Stimulated activated CD4-positive, alpha-beta T cell treated with anti-CD3 and anti-CD28 coated beads, Interleukin-4, amount 100 ng/mL, for 1 hour (primary cell): ENCODE data around the gene OR2J2.
"Not testable (repeated sequence)": the region's sequence is repeated elsewhere in the genome, so short reads cannot be mapped to it uniquely, and the experiment has no call there.

Source experiments
- DNase-seq: peaks from one replicate; pipeline ENCODE4 v3.0.0-alpha.2; 2020

The OR2J2 gene

DNA sequence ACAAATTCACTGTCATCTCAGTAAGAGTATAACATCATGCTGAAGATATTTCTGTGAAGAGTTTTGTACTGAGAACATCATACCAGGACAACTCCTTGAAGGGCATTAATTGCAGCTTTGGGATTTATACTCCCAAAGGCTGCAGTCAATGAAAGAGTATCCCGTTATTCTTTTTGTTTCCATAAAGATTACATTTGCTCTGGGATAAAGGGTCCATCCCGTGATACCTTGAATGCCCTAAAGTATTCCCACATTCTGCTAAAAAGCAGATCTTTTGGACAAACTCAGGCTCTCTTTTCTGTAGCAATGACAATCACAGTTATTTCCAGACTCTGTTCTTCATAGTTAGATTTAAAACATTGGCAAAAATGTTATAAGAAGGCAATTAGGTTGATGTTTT lies at the start of gene OR2J2:
TSS of gene OR2J2 (plus strand) at position 301 of the 400 bp plus-strand sequence. CDS start 2,729 bp downstream, outside the sequence.
- not testable (repeated sequence) for DNase-seq

DNA sequence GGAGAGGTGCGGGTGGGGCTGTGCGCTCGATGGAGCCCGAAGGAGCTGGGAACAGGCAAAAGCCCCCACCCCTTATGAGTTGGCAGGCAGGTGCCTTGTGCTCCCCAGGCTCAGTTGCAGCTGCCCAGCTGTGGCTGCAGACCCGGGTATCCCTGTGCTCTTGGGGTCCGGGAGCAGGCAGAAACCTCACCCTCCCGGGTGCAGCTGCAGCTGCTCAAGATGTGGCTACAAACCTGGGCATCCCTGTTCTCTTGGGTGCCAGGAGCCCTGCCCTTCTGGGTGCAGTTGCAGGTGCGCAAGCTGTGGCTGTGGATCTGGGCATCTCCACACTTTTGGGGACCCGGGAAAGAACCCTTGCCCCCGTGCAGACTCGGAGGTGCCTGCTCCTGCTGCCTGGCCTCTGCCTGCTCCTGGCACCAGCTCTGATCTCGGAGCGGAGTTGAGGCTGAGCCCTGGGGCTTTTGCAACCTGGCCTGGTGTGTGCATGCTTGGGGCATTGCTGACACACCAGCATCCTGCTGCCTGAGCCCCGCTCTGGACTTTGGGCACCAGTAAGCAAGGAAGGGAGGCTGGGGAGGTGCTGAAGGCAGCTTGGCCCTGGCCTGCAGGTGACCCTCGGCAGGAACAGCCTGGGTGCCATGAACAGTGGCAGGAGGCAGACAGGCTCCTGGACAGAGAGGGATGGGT lies 41.2 kb upstream of the OR2J2 start:
- no peak for DNase-seq

GRCh38 chr6:29130644-29131043 lies 40.1 kb upstream of the OR2J2 start:
- no peak for DNase-seq

DNA sequence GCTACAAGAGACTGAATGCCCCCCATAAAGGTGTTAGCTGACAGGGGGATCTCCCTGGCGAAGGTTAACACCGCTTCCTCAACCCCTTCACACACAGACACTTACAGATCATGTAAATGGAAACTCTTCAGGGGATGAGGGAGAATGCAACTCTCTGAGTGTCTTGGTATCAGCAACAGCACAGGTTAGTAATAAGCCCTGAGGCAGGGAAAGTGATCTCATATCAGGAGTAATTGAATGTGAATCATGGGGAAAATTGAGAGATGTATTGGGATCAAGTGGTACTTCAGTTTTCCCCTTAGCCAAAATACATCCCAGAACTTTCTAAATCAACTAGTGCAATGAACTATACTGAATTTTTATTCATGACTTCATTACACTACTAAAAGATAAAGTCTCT lies 39.0 kb upstream of the OR2J2 start:
- no peak for DNase-seq

DNA sequence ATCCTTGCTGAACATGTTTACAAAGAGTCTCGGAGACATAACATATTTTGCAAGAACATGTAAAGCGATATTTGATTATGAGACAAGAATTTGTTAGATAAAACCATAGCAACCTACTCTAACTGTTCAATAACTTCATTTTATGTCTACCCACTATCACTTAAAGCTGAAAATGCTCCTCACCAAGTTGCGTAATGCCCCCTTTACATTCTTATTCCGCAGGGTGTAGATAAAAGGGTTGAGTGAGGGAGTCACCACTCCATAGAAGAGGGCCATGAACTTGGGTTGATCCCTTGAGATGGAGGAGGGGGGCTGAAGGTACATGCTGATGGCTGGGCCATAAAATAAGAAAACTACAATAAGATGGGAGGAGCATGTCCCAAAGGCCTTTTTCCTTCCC lies 33.0 kb upstream of the OR2J2 start:
- no peak for DNase-seq

GRCh38 chr6:29141606-29142005 lies 29.1 kb upstream of the OR2J2 start:
- no peak for DNase-seq

DNA sequence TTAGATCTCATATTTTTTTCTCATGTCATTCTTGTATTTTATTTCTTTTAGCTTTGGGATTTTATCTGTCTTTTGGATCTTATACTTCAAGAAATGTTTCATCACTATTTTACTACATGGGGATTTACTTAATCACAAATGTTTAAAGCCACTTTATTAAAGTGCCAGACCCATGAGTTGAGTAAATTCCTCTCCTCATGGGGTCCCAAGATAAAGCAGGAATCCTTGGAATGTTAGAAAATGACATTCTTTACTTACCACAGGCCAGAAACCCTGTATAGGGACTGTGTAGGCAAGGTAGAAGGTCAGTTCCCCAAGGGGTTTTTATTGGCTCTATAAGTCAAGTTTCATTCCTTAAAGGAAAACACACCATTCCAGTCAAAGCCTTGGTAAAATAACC lies 28.4 kb upstream of the OR2J2 start:
- DNase-seq = no peak

DNA sequence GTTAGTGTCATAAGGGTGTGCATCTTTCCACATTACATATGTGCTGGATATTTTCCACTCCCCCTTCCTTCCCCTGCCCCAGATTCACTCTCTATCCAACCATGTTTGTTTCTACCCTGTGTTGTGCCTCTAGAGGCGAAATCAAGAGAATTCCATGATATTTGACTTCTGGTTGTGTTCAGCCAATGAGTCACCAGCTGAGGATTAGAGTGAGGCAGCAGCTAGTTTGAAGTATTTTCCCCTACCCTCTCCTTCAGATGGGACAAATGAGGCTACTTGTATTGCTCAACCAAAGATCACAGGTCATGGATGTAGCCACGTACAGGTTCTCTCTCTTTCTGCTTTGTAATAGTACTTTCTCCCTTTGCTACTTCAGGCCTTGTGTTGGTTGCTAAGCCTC lies 24.5 kb upstream of the OR2J2 start:
- no peak for DNase-seq

DNA sequence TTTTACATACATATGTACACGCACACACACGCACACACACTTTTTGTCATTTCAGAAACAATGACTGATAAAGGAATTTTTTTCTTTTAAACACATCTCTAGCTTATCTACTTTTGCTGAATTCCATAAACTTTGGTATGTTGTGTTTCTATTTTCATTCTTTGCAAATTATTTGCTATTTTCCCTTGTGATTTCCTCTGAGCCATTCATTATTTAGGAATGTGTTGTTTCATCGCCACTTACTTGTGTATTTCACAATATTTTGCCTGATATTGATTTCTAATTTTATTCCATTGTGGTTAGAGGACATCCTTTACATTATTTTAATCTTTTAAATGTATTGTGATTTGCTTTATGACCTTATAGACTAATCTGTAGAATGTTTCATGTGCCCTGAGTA lies 23.6 kb upstream of the OR2J2 start:
- DNase-seq = no peak

- not testable (repeated sequence) for DNase-seq
Observed at GRCh38 chr6:29149444-29149843, 21.3 kb upstream of the OR2J2 start.

GRCh38 chr6:29153083-29153482 lies 17.6 kb upstream of the OR2J2 start:
- no peak for DNase-seq

- DNase-seq = not testable (repeated sequence)
Observed at GRCh38 chr6:29155182-29155581, 15.5 kb upstream of the OR2J2 start.

DNA sequence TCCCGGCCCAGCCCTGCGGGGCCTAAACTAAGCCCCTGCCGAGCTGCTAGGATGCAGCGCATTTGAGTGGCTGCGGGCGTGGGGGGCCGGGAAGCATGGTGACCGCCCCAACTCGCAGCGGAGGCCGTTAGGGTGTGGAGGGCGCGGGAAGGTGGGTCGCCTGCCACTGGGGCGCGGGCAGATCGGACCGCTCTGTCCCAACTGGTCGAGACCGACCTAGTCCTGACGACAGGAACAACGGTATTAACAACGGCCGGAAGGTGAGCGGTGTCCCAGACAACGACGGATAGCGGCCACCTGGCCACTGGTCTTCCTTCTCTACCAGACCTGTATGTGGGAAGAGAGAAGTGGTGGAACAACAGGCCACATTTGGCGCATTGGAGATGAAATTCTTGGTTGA lies 10.8 kb upstream of the OR2J2 start:
- not testable (repeated sequence) for DNase-seq

GRCh38 chr6:29165571-29165970 lies 5.1 kb upstream of the OR2J2 start:
- DNase-seq = not testable (repeated sequence)

DNA sequence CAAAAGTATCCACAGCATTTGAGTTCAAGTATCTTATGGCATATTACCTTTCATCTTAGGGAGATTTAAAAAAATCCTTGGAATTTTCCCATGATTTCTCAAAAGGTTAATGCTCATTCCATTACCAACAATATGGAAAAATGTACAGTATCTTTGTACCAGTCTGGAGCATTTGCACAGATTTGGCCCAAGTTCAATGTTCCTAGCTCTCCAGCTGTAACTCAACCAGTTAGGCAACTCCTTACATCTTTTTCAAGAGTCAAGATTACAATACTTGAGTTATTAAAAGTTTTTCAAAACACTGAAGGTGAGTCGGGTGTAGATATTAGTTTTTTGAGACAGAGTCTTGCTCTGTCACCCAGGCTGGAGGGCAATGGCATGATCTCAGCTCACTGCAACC lies 1.0 kb downstream of the OR2J2 start:
- no peak for DNase-seq

- no peak for DNase-seq
Observed at GRCh38 chr6:29183594-29183993, 12.9 kb downstream of the OR2J2 start.

GRCh38 chr6:29188659-29189058 lies 18.0 kb downstream of the OR2J2 start:
- DNase-seq = not testable (repeated sequence)

- no peak for DNase-seq
Observed at GRCh38 chr6:29200767-29201662, 30.3 kb downstream of the OR2J2 start.

DNA sequence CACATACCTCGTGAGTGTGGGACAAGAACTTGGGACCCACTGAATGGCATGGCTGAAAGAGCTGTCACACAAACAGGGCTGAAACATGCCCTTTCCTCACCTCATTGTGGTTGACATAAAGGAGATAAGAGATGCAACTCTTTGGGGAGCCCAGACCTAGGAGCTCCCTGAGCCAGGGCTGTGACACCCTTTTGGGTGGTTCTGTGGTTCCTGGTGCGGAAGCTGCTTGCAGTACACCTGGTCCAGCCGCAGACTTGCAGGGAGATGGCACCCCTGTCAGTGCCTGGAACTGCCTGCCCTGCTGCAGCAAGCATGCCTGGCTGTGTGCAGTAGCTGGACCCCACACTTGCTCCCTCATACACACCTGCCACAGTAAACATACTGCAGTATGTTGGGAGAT lies 31.3 kb downstream of the OR2J2 start:
- no peak for DNase-seq

- DNase-seq = no peak
Observed at GRCh38 chr6:29211488-29211887, 40.8 kb downstream of the OR2J2 start.

DNA sequence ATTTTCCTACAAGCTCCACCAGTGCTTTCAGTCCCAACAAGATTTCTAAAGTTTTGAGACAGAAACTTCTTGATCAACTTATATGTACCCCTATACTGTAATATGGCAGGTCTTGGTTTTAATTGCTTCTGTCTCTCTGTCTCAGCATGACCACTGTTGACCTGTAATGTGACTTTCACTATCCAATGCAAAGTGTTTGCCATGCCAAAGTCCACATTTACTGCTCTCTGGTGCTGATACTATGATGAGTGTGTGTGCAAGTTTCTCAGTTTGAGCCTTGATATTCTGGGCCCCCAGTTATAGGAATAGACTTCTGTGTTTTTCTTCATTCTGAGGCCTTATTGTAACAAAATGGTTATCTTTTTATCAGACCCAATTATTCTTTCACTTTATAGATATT lies 45.8 kb downstream of the OR2J2 start:
- no peak for DNase-seq

DNA sequence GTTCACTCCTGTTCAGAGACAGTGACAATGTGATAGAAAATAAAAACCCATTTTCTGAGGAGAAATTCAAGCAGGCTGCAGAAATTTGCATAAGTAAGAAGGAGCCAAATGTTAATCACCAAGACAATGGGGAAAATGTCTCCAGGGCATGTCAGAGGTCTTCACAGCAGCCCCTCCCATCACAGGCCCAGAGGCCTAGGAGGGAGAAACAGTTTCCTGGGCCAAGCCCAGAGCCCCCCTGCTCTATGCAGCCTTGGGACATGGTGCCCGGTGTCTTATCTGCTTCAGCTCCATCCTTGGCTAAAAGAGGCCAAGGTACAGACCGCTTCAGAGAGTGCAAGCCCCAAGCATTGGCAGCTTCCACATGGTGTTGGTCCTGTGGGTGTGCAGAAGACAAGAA lies 46.5 kb downstream of the OR2J2 start:
- not testable (repeated sequence) for DNase-seq

GRCh38 chr6:29218056-29218455 lies 47.3 kb downstream of the OR2J2 start:
- DNase-seq = not testable (repeated sequence)
